GM10248 (cell line): ENCODE measurements around the gene NAA10.

ENCODE experiments used
- CTCF ChIA-PET: fragments of 300-600 bp; sonication (Branson Sonifier 250); formaldehyde crosslinking; extraction: SDS; loops from one replicate; lab custom pipeline; 2021; ENCODE audit warnings: antibody characterized with exemption; lab: Yijun Ruan, JAX
- POLR2A ChIA-PET: fragments of 350-650 bp; sonication (Branson Sonifier 250); formaldehyde crosslinking; extraction: SDS; loops from one replicate; lab custom pipeline; 2020; ENCODE audit warnings: antibody characterized with exemption; lab: Yijun Ruan, JAX
- DNase-seq: peaks from one replicate; pipeline ENCODE4 v3.0.0; 2012; ENCODE audit errors: extremely low spot score
- TF ChIP-seq, protein P1 (sequence below): IDR thresholded peaks from 2 replicates; pipeline ENCODE4 v1.5.1; 2012; ENCODE audit warnings: mild to moderate bottlenecking, low read depth; ENCODE audit errors: extremely low read depth, missing control alignments, control extremely low read depth

NAA10 gene

DNA sequence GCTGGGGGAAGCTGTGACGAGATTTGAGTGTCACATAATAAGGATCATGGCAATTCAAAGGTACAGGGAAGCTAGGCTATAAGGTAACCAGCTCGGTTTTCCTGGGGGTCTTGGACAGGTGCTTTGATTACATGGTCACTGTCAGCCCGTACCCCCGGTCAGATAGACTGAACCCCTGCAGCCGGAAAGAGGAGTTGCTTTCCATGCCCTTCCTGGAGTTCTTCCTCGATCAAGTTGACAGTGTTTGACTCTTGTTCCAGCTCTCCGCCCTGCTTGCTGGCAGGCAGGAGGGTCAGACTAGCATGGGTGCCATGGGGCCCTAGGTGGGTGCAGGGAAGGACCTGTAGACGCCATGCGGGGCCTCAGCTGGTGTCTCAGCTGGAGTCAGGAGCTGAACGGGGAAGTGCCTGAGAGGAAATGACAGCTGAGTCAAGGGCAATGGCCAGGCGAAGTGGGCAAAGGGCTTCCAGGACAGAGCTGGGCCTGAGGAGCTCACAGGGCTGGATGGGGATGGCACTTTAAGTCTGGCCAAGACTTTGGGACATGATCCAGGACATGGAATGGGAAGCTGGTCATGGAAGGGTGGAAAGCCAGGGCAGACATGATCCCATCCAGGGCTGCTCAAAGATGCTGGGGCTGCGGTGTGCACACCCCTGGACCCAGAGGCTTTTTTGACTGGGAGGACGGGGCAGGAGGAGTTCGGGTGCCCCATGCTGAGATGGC, 39.3 kb upstream of the NAA10 start:
- no peak for DNase-seq
- ChIA-PET CTCF (interaction anchor here (1.1 to 2.3 kb wide), 3 partner anchors 9 to 39 kb away, joined by 3 to 8 read pairs (median 4); no protein-coding TSS in a partner anchor), POLR2A (no interaction called here)
- TF ChIP-seq, protein P1, sequence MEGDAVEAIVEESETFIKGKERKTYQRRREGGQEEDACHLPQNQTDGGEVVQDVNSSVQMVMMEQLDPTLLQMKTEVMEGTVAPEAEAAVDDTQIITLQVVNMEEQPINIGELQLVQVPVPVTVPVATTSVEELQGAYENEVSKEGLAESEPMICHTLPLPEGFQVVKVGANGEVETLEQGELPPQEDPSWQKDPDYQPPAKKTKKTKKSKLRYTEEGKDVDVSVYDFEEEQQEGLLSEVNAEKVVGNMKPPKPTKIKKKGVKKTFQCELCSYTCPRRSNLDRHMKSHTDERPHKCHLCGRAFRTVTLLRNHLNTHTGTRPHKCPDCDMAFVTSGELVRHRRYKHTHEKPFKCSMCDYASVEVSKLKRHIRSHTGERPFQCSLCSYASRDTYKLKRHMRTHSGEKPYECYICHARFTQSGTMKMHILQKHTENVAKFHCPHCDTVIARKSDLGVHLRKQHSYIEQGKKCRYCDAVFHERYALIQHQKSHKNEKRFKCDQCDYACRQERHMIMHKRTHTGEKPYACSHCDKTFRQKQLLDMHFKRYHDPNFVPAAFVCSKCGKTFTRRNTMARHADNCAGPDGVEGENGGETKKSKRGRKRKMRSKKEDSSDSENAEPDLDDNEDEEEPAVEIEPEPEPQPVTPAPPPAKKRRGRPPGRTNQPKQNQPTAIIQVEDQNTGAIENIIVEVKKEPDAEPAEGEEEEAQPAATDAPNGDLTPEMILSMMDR: no peak

DNA sequence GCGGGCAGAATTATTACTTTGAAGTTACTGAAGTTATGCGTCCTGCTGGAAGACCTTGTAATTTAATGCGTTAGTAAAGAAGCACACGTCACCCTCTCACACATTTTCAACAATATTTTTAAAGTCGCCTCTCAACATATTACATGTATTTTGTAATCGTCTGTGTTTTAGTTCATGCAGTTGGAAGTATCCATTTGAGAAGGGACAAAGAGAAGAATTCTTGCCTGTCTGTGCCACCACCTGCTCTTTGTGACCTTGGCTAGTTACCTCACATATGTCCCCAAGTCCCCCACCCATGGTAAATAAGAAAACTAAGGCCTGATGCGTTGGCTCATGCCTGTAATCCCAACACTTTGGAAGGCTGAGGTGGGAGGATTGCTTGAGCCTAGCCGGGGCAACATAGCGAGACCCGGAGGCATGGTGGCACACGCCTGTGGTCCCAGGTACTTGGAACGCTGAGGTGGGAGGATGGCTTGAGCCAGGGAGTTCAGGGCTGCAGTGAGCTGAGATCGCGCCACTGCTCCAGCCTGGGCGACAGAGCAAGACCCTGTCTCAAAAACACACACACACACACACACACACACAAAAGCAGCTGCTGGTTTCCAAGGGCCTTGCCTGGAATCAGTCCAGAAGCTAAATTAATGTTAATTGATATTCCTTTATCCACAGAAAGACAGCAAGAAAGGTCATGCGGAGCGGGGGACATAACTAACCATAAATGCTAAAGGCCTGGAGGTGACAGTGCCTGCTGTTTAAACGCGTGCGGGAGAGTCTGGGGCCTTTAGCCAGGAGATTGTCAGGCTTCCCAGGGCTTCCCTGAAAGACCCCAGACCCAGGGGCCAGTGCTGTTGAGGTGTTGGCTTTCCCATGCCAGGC, 38.5 kb upstream of the NAA10 start:
- no peak for DNase-seq
- TF ChIP-seq, protein P1: no peak
- POLR2A ChIA-PET: interaction anchor here (0.6 kb wide), 1 partner anchor 25 kb away, joined by 3 read pairs; no protein-coding TSS in a partner anchor
- CTCF ChIA-PET: interaction anchor here (1.1 to 2.3 kb wide), 3 partner anchors 8 to 40 kb away, joined by 3 to 8 read pairs (median 4); no protein-coding TSS in a partner anchor

- ChIA-PET POLR2A (interaction anchor here (0.6 kb wide), 1 partner anchor 25 kb away, joined by 3 read pairs; no protein-coding TSS in a partner anchor), CTCF (interaction anchor here (1.8 to 2.3 kb wide), 2 partner anchors 24 to 41 kb away, joined by 4 to 8 read pairs; no protein-coding TSS in a partner anchor)
- TF ChIP-seq, protein P1: no peak
- peak; percentile 91 for DNase-seq
Observed at GRCh38 chrX:153972368-153973126, 37.7 kb upstream of the NAA10 start, which contains the start of gene TMEM187. TSS of gene TMEM187 (plus strand) at chrX:153972754. CDS start at chrX:153982063, 9,309 bp downstream.

GRCh38 chrX:153971450-153972367, 36.9 kb upstream of the NAA10 start, which contains the start of gene HCFC1:
TSS of gene HCFC1 (minus strand) at chrX:153971818. CDS start at chrX:153970840, 978 bp downstream.
- TF ChIP-seq, protein P1: no peak
- ChIA-PET CTCF (interaction anchor here (1.8 to 14.3 kb wide), 2 partner anchors 22 to 25 kb away, joined by 4 to 137 read pairs; partner anchors contain the start of gene RENBP), POLR2A (interaction anchor here (1.0 kb wide), 1 partner anchor 45 kb away, joined by 3 read pairs; no protein-coding TSS in a partner anchor)
- DNase-seq: peak; percentile 84

DNA sequence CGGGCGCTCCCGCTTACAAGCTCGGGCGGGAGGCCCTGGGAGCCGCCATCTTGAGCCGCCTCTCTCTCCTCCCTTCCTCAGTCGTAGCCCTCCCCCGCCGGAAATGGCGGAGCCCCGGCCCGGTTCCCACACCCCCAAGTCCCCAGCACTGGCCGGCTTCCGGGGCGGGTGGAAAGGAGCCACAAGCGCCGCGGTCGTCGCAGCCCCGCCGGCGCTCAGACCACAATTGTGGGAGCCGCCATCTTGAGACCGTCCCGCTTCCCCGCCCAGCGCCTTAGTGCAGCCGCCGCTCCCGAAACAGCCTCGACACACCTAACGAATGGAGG, 36.2 kb upstream of the NAA10 start:
- peak; percentile 93 for DNase-seq
- POLR2A ChIA-PET: interaction anchor here (1.0 kb wide), 1 partner anchor 44 kb away, joined by 3 read pairs; no protein-coding TSS in a partner anchor
- TF ChIP-seq, protein P1: no peak
- CTCF ChIA-PET: interaction anchor here (14.3 kb wide), 1 partner anchor 22 kb away, joined by 137 read pairs; the partner anchor contains the start of gene RENBP
